Ovary (tissue), 3 donors: Measurements from ENCODE around the gene OR5B3.

Experiments
- POLR2A ChIP-seq: fragments of 450-650 bp; IDR thresholded peaks from one replicate; pipeline ENCODE4 v1.6.1; 2017; ENCODE audit warnings: antibody characterized with exemption, mild to moderate bottlenecking, moderate library complexity
- TF ChIP-seq, protein P1 (sequence below), 3 donors: fragments of 450-650 bp in 2 of 3; fragments of 200-600 bp in 1 of 3; IDR thresholded peaks; one replicate each; pipeline versions ENCODE4 v1.5.1 to v1.8.0; 2016 to 2022; ENCODE audit warnings: antibody characterized with exemption in 3 of 3, mild to moderate bottlenecking in 1 of 3
- donor health status: DM: no; HTN: no; CAD: no.

GRCh38 chr11:58391879-58392278 is 14.8 kb downstream of the OR5B3 start:
- TF ChIP-seq, protein P1, sequence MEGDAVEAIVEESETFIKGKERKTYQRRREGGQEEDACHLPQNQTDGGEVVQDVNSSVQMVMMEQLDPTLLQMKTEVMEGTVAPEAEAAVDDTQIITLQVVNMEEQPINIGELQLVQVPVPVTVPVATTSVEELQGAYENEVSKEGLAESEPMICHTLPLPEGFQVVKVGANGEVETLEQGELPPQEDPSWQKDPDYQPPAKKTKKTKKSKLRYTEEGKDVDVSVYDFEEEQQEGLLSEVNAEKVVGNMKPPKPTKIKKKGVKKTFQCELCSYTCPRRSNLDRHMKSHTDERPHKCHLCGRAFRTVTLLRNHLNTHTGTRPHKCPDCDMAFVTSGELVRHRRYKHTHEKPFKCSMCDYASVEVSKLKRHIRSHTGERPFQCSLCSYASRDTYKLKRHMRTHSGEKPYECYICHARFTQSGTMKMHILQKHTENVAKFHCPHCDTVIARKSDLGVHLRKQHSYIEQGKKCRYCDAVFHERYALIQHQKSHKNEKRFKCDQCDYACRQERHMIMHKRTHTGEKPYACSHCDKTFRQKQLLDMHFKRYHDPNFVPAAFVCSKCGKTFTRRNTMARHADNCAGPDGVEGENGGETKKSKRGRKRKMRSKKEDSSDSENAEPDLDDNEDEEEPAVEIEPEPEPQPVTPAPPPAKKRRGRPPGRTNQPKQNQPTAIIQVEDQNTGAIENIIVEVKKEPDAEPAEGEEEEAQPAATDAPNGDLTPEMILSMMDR (IDR thresholded peaks at IDR 0.05): no peak
- no peak for TF ChIP-seq POLR2A
